Body of pancreas (tissue), 4 donors: ENCODE results near the gene DCP2. TPM values are rescaled to one million over a fixed set of nuclear protein-coding genes. Genes with fewer than 3 reads are reported as not detected.

Experiments used
- ATAC-seq: fragments of 150-250 bp; one replicate; pipeline ENCODE4 v1.9.1; 2016
- DNase-seq, 4 donors: peaks; one replicate each; pipeline ENCODE4 v3.0.0-alpha.2; 2019
- H3K27ac ChIP-seq, 4 donors: fragments of 200-600 bp; sonication (generic); 1 replicate in 3 of 4; 2 replicates in 1 of 4; pipeline versions ENCODE4 v1.5.1 to v1.6.1; 2016 to 2019; ENCODE audit warnings: mild to moderate bottlenecking in 1 of 4, mixed read lengths in 1 of 4, moderate library complexity in 1 of 4
- H3K27me3 ChIP-seq, 2 donors: fragments of 200-600 bp; sonication (generic); one replicate each; pipeline ENCODE4 v1.6.0; 2016; ENCODE audit warnings: mild to moderate bottlenecking in 1 of 2
- H3K36me3 ChIP-seq, 2 donors: fragments of 200-600 bp; sonication (generic); replicated peaks in 1 of 2; 2 replicates each; pipeline ENCODE4 v1.5.1; 2016; ENCODE audit warnings: low read depth in 2 of 2; ENCODE audit not compliant: insufficient read depth in 1 of 2
- H3K4me1 ChIP-seq: fragments of 200-600 bp; sonication (generic); one replicate; pipeline ENCODE4 v1.6.0; 2016
- H3K4me3 ChIP-seq, 2 donors: fragments of 200-600 bp; sonication (generic); 1 replicate in 1 of 2; 2 replicates in 1 of 2; pipeline ENCODE4 v1.5.1; 2016 to 2019
- H3K9me3 ChIP-seq, 3 donors: fragments of 200-600 bp; sonication (generic); 1 replicate in 2 of 3; 2 replicates in 1 of 3; pipeline ENCODE4 v1.5.1; 2016
- CTCF ChIP-seq, 7 experiments: fragments of 450-650 bp in 4 of 7; fragments of 200-600 bp in 3 of 7; sonication (generic) in 3 of 7; IDR thresholded peaks; one replicate each; pipeline ENCODE4 v1.5.1; 2016 to 2019; ENCODE audit warnings: antibody characterized with exemption in 7 of 7
- POLR2A ChIP-seq, 3 donors: fragments of 450-650 bp; IDR thresholded peaks; one replicate each; pipeline ENCODE4 v1.6.1; 2016; ENCODE audit warnings: antibody characterized with exemption in 3 of 3, mild to moderate bottlenecking in 2 of 3
- WGBS, 2 donors: methylation state at CpG; one replicate each; pipeline ENCODE4 v1.1.5; 2017; 5-methylcytosine and 5-hydroxymethylcytosine counted together
- intact Hi-C: fragments of 100-400 bp; cut with DNase I; formaldehyde crosslinking; loops from one replicate; pipeline ENCODE4 v1.15.1; 2023
- total RNA-seq, 2 donors: library from RNA; depleted of rRNA; stranded (reverse); fragments of >200 nt; gene quantifications; one replicate each; pipeline ENCODE4 v1.1.0, GENCODE V29; 2016

The DCP2 gene
- total RNA-seq, 2 donors from 2014 or later = 11.2 to 12.5 TPM

DNA sequence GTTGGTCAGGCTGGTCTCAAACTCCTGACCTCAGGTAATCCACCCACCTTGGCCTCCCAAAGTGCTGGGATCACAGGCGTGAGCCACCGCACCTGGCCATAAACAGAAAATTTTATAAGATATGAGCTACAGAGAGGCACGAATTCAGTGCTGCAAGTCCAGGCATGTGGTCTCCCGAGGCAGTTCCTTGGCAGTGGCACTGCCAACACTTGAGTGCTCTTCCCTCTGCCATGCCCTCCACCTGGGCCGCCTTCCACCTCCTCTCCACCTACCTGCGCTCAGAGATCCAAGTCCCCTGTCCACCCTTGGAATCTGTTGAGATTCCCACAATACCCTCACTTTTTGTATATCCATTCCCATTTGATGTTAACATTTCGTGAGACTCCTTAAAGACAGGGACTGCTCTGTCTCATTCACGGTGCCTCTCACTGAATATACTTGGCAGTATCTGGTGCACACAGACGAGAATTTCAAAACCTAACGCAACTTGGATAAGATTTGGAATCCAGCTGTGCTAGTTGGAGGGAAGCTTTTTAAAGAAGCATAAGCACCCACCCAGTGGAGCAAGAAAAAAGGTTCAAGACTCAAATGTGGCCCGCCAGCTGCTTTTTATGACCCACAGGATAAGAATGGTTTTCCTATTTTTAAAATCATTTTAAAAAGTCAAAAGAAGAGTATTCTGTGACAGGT, 68.3 kb downstream of the DCP2 start:
- intact Hi-C loops = no loop called here
- WGBS, 2 donors = 74 to 83% methylated on average over 9 to 11 of the region's 11 CpGs
- no peaks in the 10 kb centered on the region for H3K36me3 ChIP-seq
- no peaks in the 10 kb centered on the region for H3K9me3 ChIP-seq
- H3K4me1 ChIP-seq = no peaks in the 10 kb centered on the region
- DNase-seq = no peak
- no peak overlapping the region for H3K27ac ChIP-seq
- no peak for ATAC-seq
- no peak for TF ChIP-seq CTCF (IDR thresholded peaks at IDR 0.05)
- no peak for TF ChIP-seq POLR2A (IDR thresholded peaks at IDR 0.05)
- H3K27me3 ChIP-seq = no peaks in the 10 kb centered on the region
- no peak overlapping the region for H3K4me3 ChIP-seq

- intact Hi-C loops = no loop called here
- DNase-seq (no peak), ATAC-seq (no peak)
- no peak overlapping the region for H3K4me3 ChIP-seq
- H3K9me3 ChIP-seq = no peaks in the 10 kb centered on the region
- 55 to 70% methylated on average over 2 of the region's 2 CpGs for WGBS, 2 donors
- H3K4me1 ChIP-seq = no peaks in the 10 kb centered on the region
- H3K27ac ChIP-seq = no peak overlapping the region
- TF ChIP-seq CTCF (IDR thresholded peaks at IDR 0.05) (no peak), POLR2A (IDR thresholded peaks at IDR 0.05) (no peak)
- no peaks in the 10 kb centered on the region for H3K36me3 ChIP-seq
- no peaks in the 10 kb centered on the region for H3K27me3 ChIP-seq
These were observed 70.6 kb downstream of the DCP2 start for GRCh38 chr5:113047234-113047633.

DNA sequence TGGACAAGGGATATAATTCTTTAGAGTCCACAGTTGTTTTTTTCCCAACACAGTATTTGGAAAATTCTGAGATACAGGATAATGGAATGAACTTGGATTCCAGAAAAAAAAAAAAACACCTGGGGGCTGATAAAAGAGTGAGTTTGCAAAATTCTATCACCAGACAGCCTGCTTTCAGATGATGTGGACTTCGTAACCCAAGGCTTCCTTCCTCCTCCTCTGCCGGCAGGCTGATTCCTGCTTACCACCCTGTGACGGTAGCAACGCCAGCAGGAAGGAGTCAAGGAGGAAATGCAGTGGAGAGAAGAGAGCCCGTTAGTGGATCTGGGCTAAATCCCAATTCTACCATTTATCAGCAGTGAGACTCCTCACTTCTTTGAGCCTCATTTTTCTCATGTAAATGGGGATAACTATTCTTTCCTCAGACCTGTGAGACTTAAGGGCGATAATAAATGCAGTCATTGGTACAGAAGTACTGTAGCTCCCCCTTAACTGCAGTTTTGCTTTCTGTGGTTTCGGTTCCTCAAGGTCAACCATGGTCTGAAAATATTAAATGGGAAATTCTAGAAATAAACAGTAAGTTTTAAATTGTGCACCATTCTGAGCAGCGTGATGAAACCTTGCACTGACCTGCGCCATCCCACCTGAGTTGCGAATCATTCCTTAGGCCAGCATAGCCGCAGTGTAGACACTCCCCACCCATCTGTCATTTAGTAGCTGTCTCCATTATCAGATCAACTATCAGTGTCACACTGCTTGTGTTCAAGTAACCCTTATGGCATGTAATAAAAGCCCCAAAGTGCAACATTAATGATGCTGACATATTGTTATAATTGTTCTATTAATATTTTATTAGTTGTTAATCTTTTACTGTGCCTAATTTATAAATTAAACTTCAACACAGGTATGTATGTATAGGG, 71.4 kb downstream of the DCP2 start:
- H3K36me3 ChIP-seq = no peaks in the 10 kb centered on the region
- no peak overlapping the region for H3K4me3 ChIP-seq
- intact Hi-C loops = no loop called here
- no peaks in the 10 kb centered on the region for H3K27me3 ChIP-seq
- peak overlapping the region in 1 of 4 donors; percentile 39 for H3K27ac ChIP-seq
- no peaks in the 10 kb centered on the region for H3K4me1 ChIP-seq
- no peak for TF ChIP-seq CTCF (IDR thresholded peaks at IDR 0.05)
- no peak for TF ChIP-seq POLR2A (IDR thresholded peaks at IDR 0.05)
- 69 to 73% methylated on average over 11 of the region's 11 CpGs for WGBS, 2 donors
- no peaks in the 10 kb centered on the region for H3K9me3 ChIP-seq
- ATAC-seq (no peak), DNase-seq (peak in 1 of 4 donors; percentile 34)

GRCh38 chr5:113048931-113049330, 72.3 kb downstream of the DCP2 start:
- no peak overlapping the region for H3K27ac ChIP-seq
- no peaks in the 10 kb centered on the region for H3K27me3 ChIP-seq
- no peak for DNase-seq
- 86 to 93% methylated on average over 10 of the region's 10 CpGs for WGBS, 2 donors
- no peak overlapping the region for H3K4me3 ChIP-seq
- TF ChIP-seq CTCF (IDR thresholded peaks at IDR 0.05) = no peak
- TF ChIP-seq POLR2A (IDR thresholded peaks at IDR 0.05) = no peak
- no peaks in the 10 kb centered on the region for H3K4me1 ChIP-seq
- H3K36me3 ChIP-seq = no peaks in the 10 kb centered on the region
- intact Hi-C loops = no loop called here
- ATAC-seq = no peak
- H3K9me3 ChIP-seq = no peaks in the 10 kb centered on the region
